NCI-H446 (cell line): Measurements from ENCODE around the gene LTN1.

Experiments
- DNase-seq, 2 experiments: peaks; one replicate each; lab custom pipeline; 2025; lab: John Stamatoyannopoulos, UW

Gene LTN1

GRCh38 chr21:28927130-28927529 is 65.5 kb downstream of the LTN1 start:
- no peak for DNase-seq

DNA sequence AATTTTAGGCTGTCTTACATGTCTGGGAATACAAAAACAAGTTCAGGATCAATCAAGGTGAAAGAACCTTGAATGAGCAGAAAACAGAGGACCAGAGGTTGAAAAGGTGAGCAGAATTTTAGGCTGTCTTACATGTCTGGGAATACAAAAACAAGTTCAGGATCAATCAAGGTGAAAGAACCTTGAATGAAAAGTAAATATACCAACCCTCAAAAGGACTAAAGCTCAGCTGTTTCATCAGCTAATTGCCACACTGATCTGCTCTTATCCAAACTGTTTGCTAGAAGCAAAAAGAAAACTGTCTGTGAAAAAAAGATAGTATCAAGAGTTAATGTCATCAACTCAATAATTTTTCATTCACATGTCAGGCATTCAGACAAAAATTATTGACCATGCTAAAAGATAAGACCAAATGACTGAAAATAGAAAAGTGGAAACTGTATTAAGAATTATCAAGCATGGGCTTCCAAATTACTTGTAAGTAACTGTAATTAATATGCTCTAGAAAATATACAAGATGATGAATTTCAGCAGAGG is 69.2 kb downstream of the LTN1 start:
- no peak for DNase-seq

GRCh38 chr21:28922368-28922767 is 70.3 kb downstream of the LTN1 start:
- DNase-seq: no peak

DNA sequence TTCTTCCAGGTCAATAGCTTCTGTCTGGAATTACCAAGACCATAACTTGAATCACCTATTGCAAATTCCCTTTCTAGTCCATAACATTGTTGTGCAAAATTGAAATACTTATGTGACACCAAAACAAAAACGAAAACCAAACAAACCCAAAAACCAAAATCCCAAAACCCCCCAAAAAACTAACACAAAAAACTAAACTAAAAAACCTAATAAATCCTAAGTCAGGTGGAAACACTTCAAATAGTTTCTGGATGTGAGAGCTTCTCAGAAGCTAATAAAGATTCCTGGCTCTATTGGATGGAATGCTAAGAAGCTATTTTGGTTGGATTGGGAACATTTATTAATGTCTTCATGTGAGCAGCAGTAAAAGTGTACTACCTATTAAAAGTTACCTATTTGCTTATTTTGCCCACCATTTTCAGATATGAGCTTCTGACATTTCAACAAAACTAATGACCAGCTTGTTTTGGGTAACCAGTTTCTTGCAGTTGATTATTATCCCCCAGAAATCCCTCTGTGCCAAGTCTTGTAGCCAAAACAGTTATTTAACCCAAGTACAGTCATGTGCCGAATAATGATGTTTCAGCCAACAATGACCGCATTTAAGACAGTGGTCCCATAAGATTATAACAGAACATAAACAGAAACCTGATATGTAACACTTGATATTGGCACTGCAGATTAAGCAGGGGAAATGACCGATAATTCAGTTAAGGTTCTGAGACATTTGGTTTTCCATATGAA is 76.4 kb downstream of the LTN1 start:
- no peak for DNase-seq

DNA sequence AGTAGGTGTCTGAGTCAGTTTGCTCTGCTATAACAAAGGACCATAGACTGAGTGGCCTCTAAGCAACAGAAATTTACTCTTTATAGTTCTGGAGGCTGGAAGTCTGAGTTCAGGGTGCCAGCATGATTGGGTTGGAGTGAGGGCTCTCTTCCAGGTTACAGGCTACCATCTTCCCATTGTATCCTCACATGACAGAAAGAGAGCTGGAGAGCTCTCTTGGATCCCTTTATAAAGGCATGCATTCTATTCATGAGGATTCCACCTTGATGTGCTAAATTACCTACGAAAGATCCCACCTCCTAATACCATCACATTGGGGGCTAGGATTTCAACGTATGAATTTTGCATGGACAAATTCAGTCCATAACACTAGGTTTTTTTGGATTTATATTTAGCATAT is 79.6 kb downstream of the LTN1 start:
- DNase-seq: no peak

DNA sequence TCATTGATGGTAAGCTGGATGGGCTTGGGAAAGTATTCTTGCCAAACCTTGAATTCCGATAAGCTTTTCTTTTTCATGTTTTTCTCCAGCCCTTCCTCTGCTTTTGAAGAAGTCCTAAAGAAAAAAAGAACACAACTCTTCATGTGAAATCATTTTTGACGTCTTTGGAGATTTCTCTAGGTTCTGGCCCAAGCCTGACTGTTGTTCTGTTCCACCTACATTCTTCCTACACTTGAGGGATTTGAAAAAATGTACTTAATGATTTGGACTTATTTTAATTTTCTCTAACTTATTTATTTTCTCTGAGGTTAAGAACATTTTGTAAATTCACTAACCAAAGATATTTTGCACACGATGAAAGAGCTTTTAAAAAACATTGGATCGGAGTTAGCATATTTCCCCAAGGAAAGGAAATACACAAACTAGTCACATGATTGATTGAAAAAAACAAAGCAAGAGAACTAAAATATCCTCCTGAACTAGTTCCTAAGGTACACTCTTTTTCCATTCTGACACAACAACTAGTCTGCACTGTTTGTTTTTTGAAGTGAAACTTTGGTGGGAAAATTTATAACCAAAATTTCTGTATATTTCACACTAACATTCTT is 82.3 kb downstream of the LTN1 start:
- DNase-seq: no peak

GRCh38 chr21:28908351-28908750 is 84.3 kb downstream of the LTN1 start:
- DNase-seq: no peak

GRCh38 chr21:28906841-28907240 is 85.8 kb downstream of the LTN1 start:
- DNase-seq: no peak

- DNase-seq: no peak
These were observed 86.4 kb downstream of the LTN1 start for GRCh38 chr21:28906236-28906635.

DNA sequence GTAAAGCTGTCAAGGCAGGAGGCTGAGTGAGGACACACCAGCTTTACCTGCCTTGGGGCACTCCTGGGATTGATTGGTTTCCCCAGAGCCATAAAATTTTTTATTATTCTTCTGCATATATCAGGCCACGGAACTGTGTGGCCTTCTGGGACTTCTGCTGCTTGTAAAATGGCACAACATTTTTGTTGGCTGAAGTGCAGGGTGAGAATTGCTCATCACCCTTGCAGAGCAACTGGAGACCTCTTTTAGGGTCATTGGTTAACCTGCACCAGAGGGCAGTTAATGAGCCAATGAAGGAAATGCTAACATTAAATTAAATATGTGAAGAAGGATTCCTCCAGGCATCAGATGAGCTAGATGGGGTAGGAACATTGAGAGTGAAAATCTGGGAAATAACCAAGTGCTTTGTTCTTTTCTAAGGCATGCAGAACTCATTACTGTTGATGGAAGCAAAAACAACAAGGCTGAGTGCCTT is 87.7 kb downstream of the LTN1 start:
- DNase-seq: no peak

DNA sequence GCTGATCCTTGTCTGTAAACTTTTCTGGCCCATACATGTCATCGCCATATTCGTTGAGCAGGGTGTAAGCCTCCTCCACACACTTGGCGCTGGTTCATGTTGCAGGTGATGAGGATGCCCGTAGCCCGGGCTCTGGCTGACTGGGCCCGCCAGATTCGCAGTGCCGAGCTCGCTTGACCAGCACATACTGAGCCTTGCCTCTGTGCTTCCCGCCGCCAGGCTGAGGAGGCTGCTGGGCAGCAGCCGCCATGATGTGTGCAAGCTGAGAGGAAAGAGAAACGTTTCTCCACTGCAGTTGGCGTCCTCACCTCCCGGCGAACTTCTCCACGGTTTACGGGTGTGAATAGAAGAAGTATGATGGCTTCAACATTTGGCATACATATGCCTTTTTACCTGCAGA is 89.2 kb downstream of the LTN1 start:
- DNase-seq: no peak

DNA sequence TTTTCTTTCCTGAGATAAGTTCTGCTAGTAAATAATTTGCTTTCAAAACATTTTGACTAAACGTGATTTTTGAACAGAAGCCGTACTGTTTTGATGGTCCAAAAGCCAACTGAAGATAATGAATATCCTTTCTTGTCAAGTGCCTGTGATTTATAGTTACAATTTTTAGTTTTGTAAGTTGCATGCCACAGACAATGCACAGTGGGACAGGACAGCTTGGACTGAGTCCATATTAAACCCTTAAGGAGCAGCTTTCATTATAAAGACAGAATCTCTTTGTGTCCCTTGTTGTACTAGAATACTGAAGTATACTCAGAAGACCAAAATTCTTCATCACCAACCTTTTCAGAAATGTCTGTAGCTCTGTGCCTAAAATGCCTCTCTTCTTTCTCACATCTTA is 92.2 kb downstream of the LTN1 start:
- no peak for DNase-seq

GRCh38 chr21:28899744-28900143 is 92.9 kb downstream of the LTN1 start:
- no peak for DNase-seq

DNA sequence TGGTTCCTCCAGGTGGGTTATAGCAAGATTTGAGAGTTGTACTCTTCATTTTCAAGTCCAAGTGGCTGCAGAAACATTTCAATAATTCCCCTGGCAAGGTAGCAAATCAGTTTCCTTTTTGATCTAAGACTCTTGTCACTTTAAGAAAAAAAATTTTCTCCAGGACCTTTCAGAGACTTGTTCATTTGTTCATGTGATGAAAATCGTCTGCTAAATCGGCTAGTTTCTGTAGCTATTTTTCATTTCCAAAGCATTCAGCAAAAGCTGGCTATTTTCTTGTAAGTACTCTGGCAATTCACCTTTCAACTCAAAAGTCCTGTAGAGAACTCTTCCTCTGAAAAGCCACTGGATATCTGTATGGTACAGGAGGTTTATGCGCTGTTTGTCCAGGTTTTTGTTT is 93.5 kb downstream of the LTN1 start:
- no peak for DNase-seq

DNA sequence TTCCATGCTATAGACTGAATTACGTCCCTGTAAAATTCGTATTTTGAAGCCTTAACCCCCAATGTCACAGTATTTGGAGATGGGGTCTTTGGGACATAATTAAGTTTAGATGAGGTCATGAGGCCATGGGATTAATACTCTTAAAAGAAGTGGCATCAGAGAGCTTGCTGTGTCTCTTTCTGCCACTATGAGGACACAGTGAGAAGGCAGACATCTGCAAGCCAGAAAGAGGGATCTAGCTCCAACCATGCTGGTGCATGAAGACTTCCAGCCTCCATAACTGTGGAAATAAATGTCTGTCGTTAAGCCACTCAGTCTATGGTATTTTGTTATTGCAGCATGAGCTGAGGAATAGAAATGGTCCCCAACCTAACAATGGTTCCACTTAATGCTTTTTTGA is 99.0 kb downstream of the LTN1 start:
- DNase-seq: no peak

DNA sequence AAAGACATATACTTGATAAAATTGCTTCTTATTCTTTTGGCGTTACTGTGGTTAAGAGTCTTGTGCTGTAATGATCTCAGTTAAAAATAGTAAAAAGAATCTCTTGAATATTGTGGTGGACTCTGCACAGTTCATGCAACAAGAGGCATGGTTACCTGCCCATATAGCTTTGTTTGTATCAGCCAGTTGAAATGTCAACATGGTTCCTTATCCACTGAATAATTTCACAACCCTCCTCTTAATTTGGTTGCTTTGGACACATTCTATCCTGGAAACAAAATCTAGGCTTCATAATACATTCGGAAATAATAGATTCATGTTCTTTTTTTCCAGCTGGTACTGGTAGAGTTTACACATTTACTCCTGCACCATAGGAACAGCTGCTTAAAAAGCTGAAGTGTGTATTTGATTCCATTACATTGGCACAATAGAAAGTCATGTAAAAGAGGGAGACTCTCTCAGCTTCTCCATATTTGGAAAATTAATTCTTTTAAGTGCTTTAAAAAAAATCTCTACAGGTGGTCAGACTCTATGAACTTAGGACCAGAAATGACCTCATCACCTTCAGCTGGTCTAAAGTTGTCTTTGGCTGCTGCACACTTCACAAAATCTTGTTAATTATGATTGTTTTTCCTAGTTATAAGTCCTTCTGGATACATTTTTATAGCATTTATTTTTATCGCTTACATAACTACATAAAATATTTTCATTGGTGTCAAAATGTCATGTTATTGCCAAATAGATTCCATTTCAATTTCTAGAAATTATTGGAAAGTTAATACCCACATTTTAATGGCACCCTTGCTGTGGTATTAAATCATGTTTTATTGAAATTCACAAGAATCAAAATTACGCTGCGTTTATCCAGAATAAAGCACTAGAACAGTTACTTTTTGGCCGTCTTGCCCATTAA is 100.2 kb downstream of the LTN1 start:
- no peak for DNase-seq

GRCh38 chr21:28885853-28886177 is 106.9 kb downstream of the LTN1 start:
- no peak for DNase-seq

DNA sequence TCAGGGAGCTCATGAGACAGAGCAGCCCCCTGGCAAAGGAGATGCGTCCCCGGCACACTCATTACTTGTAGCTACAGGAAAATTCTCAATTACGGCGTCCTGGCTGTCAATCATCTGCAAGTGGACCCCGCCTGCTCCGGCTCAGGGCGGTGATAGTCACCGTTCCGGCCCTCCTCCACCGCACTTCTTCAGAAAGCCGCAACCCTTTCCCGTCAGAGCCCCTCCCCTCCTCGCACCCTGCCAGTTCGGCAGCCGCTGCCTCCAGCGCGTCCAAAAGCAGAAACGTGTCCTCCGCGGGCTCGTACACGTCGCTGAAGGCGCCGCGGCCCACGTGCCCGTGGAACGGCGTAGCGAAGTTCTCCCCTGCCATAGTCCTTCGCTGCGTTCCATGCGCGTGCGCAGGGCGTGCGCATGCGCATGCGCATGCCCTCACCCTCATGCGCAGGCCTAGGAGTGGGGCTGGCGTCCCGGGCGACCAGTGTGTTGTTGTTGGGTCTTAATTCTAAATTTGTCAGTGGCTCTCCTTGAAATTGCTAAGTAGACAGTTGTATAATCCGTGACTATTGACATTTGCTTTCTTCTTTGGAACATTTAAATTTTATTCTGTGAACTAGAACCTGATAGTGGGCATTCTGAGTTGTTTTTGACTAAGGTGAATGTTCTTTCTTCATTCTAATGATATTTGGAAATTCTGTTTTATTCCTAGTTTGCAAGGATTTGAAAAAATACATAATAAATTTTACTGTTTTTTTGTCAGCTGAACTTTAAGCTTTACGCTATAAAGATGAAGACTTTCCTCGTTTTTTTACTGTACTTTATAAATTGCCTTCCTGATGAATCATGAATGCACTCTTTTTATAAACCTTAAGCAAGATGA is 107.5 kb downstream of the LTN1 start:
- DNase-seq: peak; percentile 96 to 98

DNA sequence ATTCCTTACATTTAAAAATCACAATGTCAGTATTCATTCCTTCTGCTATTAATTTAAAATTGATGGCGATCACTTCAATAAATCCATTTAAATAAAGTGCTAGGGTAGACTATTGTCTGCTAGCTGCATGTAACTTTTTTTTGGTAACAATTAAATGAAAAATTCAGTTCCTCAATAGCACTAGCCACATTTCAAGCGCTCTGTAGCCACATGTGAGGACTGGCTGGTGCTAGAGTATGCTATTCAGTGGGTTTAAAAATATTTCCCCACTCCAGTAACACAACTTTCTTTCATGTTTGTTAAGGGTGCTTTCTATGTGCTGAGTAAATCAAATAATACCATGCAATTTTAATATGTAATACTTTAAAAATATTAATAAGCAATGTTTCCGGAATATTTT is 108.2 kb downstream of the LTN1 start:
- DNase-seq: no peak

GRCh38 chr21:28883931-28884330 is 108.7 kb downstream of the LTN1 start:
- no peak for DNase-seq

GRCh38 chr21:28882345-28882744 is 110.3 kb downstream of the LTN1 start:
- DNase-seq: no peak
